Gastrocnemius medialis (tissue), 4 donors: ENCODE data around the gene NAV2. TPM values are rescaled to one million over a fixed set of nuclear protein-coding genes. Genes with fewer than 3 reads are reported as not detected.

ENCODE experiments used
- ATAC-seq, 2 donors: fragments of 150-250 bp; one replicate each; pipeline ENCODE4 v1.9.1; 2016
- DNase-seq, 2 donors: peaks; one replicate each; pipeline ENCODE4 v3.0.0-alpha.2; 2019
- H3K27ac ChIP-seq, 4 donors: fragments of 200-600 bp; sonication (generic); 1 replicate in 1 of 4; 2 replicates in 3 of 4; pipeline ENCODE4 v1.5.1; 2016 to 2018; ENCODE audit warnings: mild to moderate bottlenecking in 2 of 4, moderate library complexity in 1 of 4
- H3K27me3 ChIP-seq, 3 donors: fragments of 200-600 bp; sonication (generic) in 2 of 3; 1 replicate in 1 of 3; 2 replicates in 2 of 3; pipeline versions ENCODE4 v1.5.1 to v1.6.0; 2016 to 2019; ENCODE audit warnings: mild to moderate bottlenecking in 1 of 3, moderate library complexity in 1 of 3
- H3K36me3 ChIP-seq, 2 donors: fragments of 200-600 bp; sonication (generic) in 1 of 2; one replicate each; pipeline ENCODE4 v1.5.1; 2017 to 2018
- H3K4me1 ChIP-seq, 2 donors: fragments of 200-600 bp; sonication (generic) in 1 of 2; one replicate each; pipeline ENCODE4 v1.5.1; 2016 to 2017; ENCODE audit warnings: mild to moderate bottlenecking in 2 of 2
- H3K4me3 ChIP-seq, 4 donors: fragments of 200-600 bp; sonication (generic) in 3 of 4; 1 replicate in 1 of 4; 2 replicates in 3 of 4; pipeline ENCODE4 v1.5.1; 2016 to 2019; ENCODE audit warnings: mild to moderate bottlenecking in 2 of 4
- H3K9me3 ChIP-seq, 3 donors: fragments of 200-600 bp; sonication (generic) in 2 of 3; 1 replicate in 1 of 3; 2 replicates in 2 of 3; pipeline ENCODE4 v1.5.1; 2016 to 2019
- CTCF ChIP-seq, 5 experiments: fragments of 450-650 bp in 3 of 5; fragments of 200-600 bp in 2 of 5; sonication (generic) in 2 of 5; IDR thresholded peaks in 4 of 5; conservative IDR thresholded peaks in 1 of 5; 1 replicate in 4 of 5; 2 replicates in 1 of 5; pipeline ENCODE4 v1.5.1; 2016 to 2019; ENCODE audit warnings: antibody characterized with exemption in 5 of 5, mild to moderate bottlenecking in 3 of 5, moderate library complexity in 3 of 5
- POLR2A ChIP-seq, 2 donors: fragments of 450-650 bp; IDR thresholded peaks; one replicate each; pipeline ENCODE4 v1.6.1; 2017; ENCODE audit warnings: antibody characterized with exemption in 2 of 2, mild to moderate bottlenecking in 2 of 2, moderate library complexity in 2 of 2
- in situ Hi-C, 4 donors: fragments of 200-750 bp; cut with MboI; loops; one replicate each; pipeline versions ENCODE4 v1.15.0 to v1.8.0; 2017; ENCODE audit warnings: low sequenced_read_pairs in 4 of 4
- intact Hi-C: fragments of 100-400 bp; cut with DNase I; formaldehyde crosslinking; loops from one replicate; pipeline ENCODE4 v1.15.1; 2023; ENCODE audit warnings: low total_unique reads
- total RNA-seq, 4 donors: library from RNA; depleted of rRNA; stranded (reverse); fragments of >200 nt; gene quantifications; one replicate each; pipeline versions ENCODE4 v1.1.0 to v1.2.3, GENCODE V29; 2016

NAV2 gene
- total RNA-seq, 4 donors from 2014 or later, result 3.2 to 7.7 (median 5.5) TPM

- no peak for ATAC-seq
- no peak for DNase-seq
- H3K4me3 ChIP-seq, result no peak overlapping the region
- intact Hi-C loops (no loop called here), in situ Hi-C loops (no loop called here)
- peaks cover 12 to 19% of the 10 kb centered on the region in 2 donors for H3K4me1 ChIP-seq
- no peaks in the 10 kb centered on the region for H3K9me3 ChIP-seq
- TF ChIP-seq POLR2A (IDR thresholded peaks at IDR 0.05) (no peak), CTCF (IDR thresholded peaks at IDR 0.05 in 4 of 5, conservative IDR thresholded peaks at IDR 0.05 in 1 of 5) (no peak)
- H3K27ac ChIP-seq, result no peak overlapping the region
- no peaks in the 10 kb centered on the region for H3K27me3 ChIP-seq
- H3K36me3 ChIP-seq, result no peaks in the 10 kb centered on the region
Observed at GRCh38 chr11:20026629-20027555, 314.3 kb downstream of the NAV2 start.

GRCh38 chr11:20027556-20028013, 314.9 kb downstream of the NAV2 start:
- ATAC-seq (no peak), DNase-seq (no peak)
- in situ Hi-C loops (no loop called here), intact Hi-C loops (no loop called here)
- no peak for TF ChIP-seq CTCF (IDR thresholded peaks at IDR 0.05 in 4 of 5, conservative IDR thresholded peaks at IDR 0.05 in 1 of 5)
- TF ChIP-seq POLR2A (IDR thresholded peaks at IDR 0.05), result no peak
- no peaks in the 10 kb centered on the region for H3K27me3 ChIP-seq
- H3K4me3 ChIP-seq, result no peak overlapping the region
- H3K4me1 ChIP-seq, result peaks cover 12 to 17% of the 10 kb centered on the region in 2 donors
- no peaks in the 10 kb centered on the region for H3K36me3 ChIP-seq
- H3K27ac ChIP-seq, result no peak overlapping the region
- no peaks in the 10 kb centered on the region for H3K9me3 ChIP-seq

GRCh38 chr11:20029193-20029592, 316.6 kb downstream of the NAV2 start:
- H3K36me3 ChIP-seq, result no peaks in the 10 kb centered on the region
- in situ Hi-C loops (no loop called here), intact Hi-C loops (no loop called here)
- H3K27me3 ChIP-seq, result no peaks in the 10 kb centered on the region
- no peak overlapping the region for H3K4me3 ChIP-seq
- H3K9me3 ChIP-seq, result no peaks in the 10 kb centered on the region
- no peak for ATAC-seq
- TF ChIP-seq POLR2A (IDR thresholded peaks at IDR 0.05), result no peak
- TF ChIP-seq CTCF (IDR thresholded peaks at IDR 0.05 in 4 of 5, conservative IDR thresholded peaks at IDR 0.05 in 1 of 5), result no peak
- no peak for DNase-seq
- H3K4me1 ChIP-seq, result peaks cover 0 to 5% of the 10 kb centered on the region in 2 donors
- no peak overlapping the region for H3K27ac ChIP-seq

- ATAC-seq (no peak), DNase-seq (no peak)
- peaks cover 0 to 5% of the 10 kb centered on the region in 2 donors for H3K4me1 ChIP-seq
- no peaks in the 10 kb centered on the region for H3K9me3 ChIP-seq
- intact Hi-C loops, result no loop called here
- no peak for TF ChIP-seq CTCF (IDR thresholded peaks at IDR 0.05 in 4 of 5, conservative IDR thresholded peaks at IDR 0.05 in 1 of 5)
- no peak for TF ChIP-seq POLR2A (IDR thresholded peaks at IDR 0.05)
- H3K4me3 ChIP-seq, result no peak overlapping the region
- H3K27me3 ChIP-seq, result no peaks in the 10 kb centered on the region
- in situ Hi-C loops, result no loop called here
- H3K36me3 ChIP-seq, result no peaks in the 10 kb centered on the region
- no peak overlapping the region for H3K27ac ChIP-seq
Observed at GRCh38 chr11:20030472-20030871, 317.8 kb downstream of the NAV2 start.
